Measurements from ENCODE around the gene ECSCR. TPM values are rescaled to one million over a fixed set of nuclear protein-coding genes. Genes with fewer than 3 reads are reported as not detected.

Gene ECSCR
- total RNA-seq, 2 experiments from 2014 or later, result 0.28 to 0.29 TPM

- no peak for ATAC-seq
These were observed 36.2 kb downstream of the ECSCR start for GRCh38 chr5:139426203-139426885.

DNA sequence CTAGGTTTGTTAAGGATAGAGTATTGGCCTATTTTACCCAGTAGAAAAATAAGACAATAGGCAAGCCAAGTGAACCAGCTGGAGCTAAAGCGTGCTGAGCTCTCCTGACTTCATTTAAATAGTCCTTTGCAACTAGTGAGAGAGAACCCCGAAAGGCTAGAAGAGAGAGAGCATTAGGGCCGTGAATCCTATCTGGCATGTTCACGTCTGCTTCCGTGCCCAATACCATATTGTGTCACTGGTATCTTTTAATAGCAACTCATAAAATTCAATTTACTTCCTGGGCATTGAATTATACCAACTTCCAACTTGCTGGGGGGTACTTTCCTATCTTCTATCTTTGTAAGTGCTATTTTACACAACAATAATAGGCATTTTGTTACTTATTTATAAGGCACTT lies 37.0 kb downstream of the ECSCR start:
- peaks cover 16% of the 10 kb centered on the region for H3K4me1 Mint-ChIP-seq
- H3K36me3 Mint-ChIP-seq, result peaks cover 19% of the 10 kb centered on the region
- H3K9me3 Mint-ChIP-seq (ENCODE audit: low read depth), result no peaks in the 10 kb centered on the region
- ATAC-seq, result no peak
- H3K4me3 Mint-ChIP-seq, result no peak overlapping the region
- H3K27me3 Mint-ChIP-seq, result no peaks in the 10 kb centered on the region
- H3K27ac Mint-ChIP-seq, result no peak overlapping the region
- CTCF ChIA-PET, result interaction anchor here (1.1 to 11.8 kb wide), 5 partner anchors 10 to 265 kb away, joined by 3 to 423 read pairs (median 9); partner anchors contain the start of gene DNAJC18
- no peak for DNase-seq

More at GRCh38 chr5:139426203-139426885, 36.2 kb downstream of the ECSCR start:
- no peak for DNase-seq
- Mint-ChIP-seq H3K36me3 (peaks cover 19% of the 10 kb centered on the region), H3K4me1 (peaks cover 11% of the 10 kb centered on the region), H3K27ac (no peak overlapping the region), H3K9me3 (ENCODE audit: low read depth) (no peaks in the 10 kb centered on the region), H3K4me3 (no peak overlapping the region), H3K27me3 (no peaks in the 10 kb centered on the region)
- CTCF ChIA-PET, result interaction anchor here (2.2 to 11.8 kb wide), 4 partner anchors 10 to 149 kb away, joined by 6 to 423 read pairs (median 44); partner anchors contain the start of gene DNAJC18

DNA sequence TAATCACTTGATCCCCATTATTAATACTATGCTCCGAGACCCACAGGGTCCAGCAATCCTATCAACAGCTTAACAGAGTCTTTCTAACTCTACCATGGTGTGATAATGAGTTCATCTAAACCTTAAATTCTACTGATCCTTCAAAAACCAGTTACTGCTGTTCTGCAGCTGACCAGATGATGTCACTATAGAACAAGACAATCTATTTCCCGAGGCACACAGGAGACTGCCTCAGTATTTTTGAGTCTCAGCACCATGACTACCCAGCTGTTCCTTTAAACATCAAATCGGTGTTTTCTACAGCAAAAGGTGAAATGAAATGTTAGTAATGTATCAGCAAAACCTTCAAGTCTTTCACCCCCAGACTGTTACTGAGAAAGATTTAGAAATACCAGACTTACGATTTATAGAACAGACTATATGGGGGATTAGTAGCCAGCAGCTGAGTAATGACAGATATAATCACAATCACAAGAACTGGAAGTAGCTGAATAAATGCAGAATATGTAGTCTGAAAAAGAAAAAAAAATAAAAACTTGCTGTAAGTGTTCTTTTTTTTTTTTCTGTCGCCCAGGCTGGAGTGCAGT lies 40.1 kb downstream of the ECSCR start:
- Mint-ChIP-seq H3K4me3 (no peak overlapping the region), H3K9me3 (ENCODE audit: low read depth) (no peaks in the 10 kb centered on the region), H3K27me3 (no peaks in the 10 kb centered on the region), H3K36me3 (peaks cover 15% of the 10 kb centered on the region), H3K4me1 (peaks cover 25% of the 10 kb centered on the region), H3K27ac (peak overlapping the region; percentile 64)
- DNase-seq (peak; percentile 73), ATAC-seq (peak; percentile 92)
- CTCF ChIA-PET, result interaction anchor here (0.6 to 11.8 kb wide), 41 partner anchors 8 to 345 kb away, joined by 3 to 423 read pairs (median 5); partner anchors contain the start of genes CXXC5, DNAJC18, MZB1 and SPATA24

DNA sequence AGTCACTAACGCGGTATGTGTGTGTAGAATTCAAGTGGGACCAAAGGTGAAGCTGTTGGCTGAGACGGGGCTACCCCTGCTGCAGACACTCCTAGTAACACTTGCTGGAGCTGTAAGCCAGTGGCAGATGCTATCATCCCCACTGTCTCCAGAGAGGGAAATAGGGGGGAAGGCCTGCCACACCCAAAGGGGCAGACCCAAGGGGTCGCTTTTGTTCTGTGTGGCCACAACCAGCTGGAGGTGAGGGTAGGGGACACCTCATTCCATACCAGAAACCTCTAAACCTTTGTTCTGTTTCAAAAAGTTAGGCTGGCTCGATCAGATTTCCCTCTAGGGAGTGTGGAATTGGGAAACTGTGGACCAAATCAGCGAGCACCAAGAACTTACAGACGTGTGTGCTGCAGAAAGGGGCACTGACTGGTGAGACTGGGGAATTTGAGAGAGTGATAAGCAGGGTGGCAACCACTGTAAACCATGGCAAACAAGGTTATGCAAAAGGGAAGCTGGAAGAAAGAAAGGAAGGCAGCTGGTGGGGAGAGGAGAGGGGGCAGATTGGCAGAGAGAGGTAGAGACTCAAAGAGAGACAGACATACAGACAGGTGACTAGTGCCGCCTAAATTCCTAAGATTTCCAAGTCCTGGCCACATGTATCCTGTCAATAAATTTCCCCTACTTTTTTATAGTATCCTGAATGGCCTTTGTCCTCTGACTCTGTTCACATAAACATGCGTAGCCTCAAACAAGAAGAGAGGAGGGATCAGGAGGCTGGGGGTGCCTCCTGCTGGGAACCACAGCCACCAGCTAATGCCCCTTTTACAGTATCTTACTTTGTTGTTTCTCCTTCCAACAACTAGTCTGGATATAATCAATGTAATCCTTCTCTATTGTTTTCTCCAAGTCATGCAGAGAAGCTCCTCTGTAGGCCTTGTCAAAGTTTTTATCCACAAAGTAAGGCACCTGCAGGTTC lies 43.0 kb downstream of the ECSCR start:
- DNase-seq (no peak), ATAC-seq (no peak)
- Mint-ChIP-seq H3K27ac (peak overlapping the region; percentile 5), H3K4me1 (peaks cover 53% of the 10 kb centered on the region), H3K9me3 (ENCODE audit: low read depth) (no peaks in the 10 kb centered on the region), H3K4me3 (no peak overlapping the region), H3K36me3 (peaks cover 10% of the 10 kb centered on the region), H3K27me3 (no peaks in the 10 kb centered on the region)
- CTCF ChIA-PET, result interaction anchor here (0.9 to 11.8 kb wide), 12 partner anchors 10 to 346 kb away, joined by 3 to 423 read pairs (median 9); partner anchors contain the start of genes DNAJC18 and SPATA24

- Mint-ChIP-seq H3K36me3 (peaks cover 13% of the 10 kb centered on the region), H3K27me3 (no peaks in the 10 kb centered on the region), H3K4me1 (peaks cover 60% of the 10 kb centered on the region), H3K4me3 (no peak overlapping the region), H3K9me3 (ENCODE audit: low read depth) (no peaks in the 10 kb centered on the region), H3K27ac (no peak overlapping the region)
- no peak for DNase-seq
- CTCF ChIA-PET, result interaction anchor here (2.2 to 11.8 kb wide), 4 partner anchors 9 to 217 kb away, joined by 5 to 423 read pairs (median 14); partner anchors contain the start of gene SPATA24
- ATAC-seq, result no peak
These were observed 43.8 kb downstream of the ECSCR start for GRCh38 chr5:139418793-139419192.

- ATAC-seq (no peak), DNase-seq (no peak)
- H3K27ac Mint-ChIP-seq, result peak overlapping the region; percentile 89
- no peaks in the 10 kb centered on the region for H3K27me3 Mint-ChIP-seq
- H3K4me1 Mint-ChIP-seq, result peaks cover 70% of the 10 kb centered on the region
- CTCF ChIA-PET, result interaction anchor here (0.7 to 11.8 kb wide), 7 partner anchors 10 to 219 kb away, joined by 3 to 423 read pairs (median 4); partner anchors contain the start of gene SPATA24
- no peaks in the 10 kb centered on the region for H3K9me3 Mint-ChIP-seq (ENCODE audit: low read depth)
- H3K36me3 Mint-ChIP-seq, result peaks cover 13% of the 10 kb centered on the region
- no peak overlapping the region for H3K4me3 Mint-ChIP-seq
These were observed 45.3 kb downstream of the ECSCR start for GRCh38 chr5:139417214-139417613.

GRCh38 chr5:139416651-139417050 lies 45.9 kb downstream of the ECSCR start:
- no peak for DNase-seq
- H3K9me3 Mint-ChIP-seq (ENCODE audit: low read depth), result no peaks in the 10 kb centered on the region
- no peak overlapping the region for H3K4me3 Mint-ChIP-seq
- CTCF ChIA-PET, result interaction anchor here (1.2 to 11.8 kb wide), 3 partner anchors 14 to 101 kb away, joined by 7 to 423 read pairs (median 23); partner anchors contain the start of gene SPATA24
- no peak for ATAC-seq
- H3K27me3 Mint-ChIP-seq, result no peaks in the 10 kb centered on the region
- H3K4me1 Mint-ChIP-seq, result peaks cover 69% of the 10 kb centered on the region
- peak overlapping the region; percentile 89 for H3K27ac Mint-ChIP-seq
- H3K36me3 Mint-ChIP-seq, result peaks cover 13% of the 10 kb centered on the region

- Mint-ChIP-seq H3K27ac (peak overlapping the region; percentile 89), H3K27me3 (no peaks in the 10 kb centered on the region), H3K4me3 (peak overlapping the region; percentile 12), H3K9me3 (ENCODE audit: low read depth) (no peaks in the 10 kb centered on the region), H3K4me1 (peaks cover 68% of the 10 kb centered on the region), H3K36me3 (peaks cover 17% of the 10 kb centered on the region)
- DNase-seq (no peak), ATAC-seq (peak; percentile 38)
- CTCF ChIA-PET, result interaction anchor here (0.6 to 11.8 kb wide), 6 partner anchors 14 to 101 kb away, joined by 4 to 423 read pairs (median 6); partner anchors contain the start of genes DNAJC18 and SPATA24
These were observed 46.7 kb downstream of the ECSCR start for GRCh38 chr5:139415869-139416268.

GRCh38 chr5:139415221-139415861 lies 47.2 kb downstream of the ECSCR start:
- Mint-ChIP-seq H3K27me3 (no peaks in the 10 kb centered on the region), H3K9me3 (ENCODE audit: low read depth) (no peaks in the 10 kb centered on the region), H3K27ac (peak overlapping the region; percentile 89), H3K36me3 (peaks cover 17% of the 10 kb centered on the region), H3K4me3 (peak overlapping the region; percentile 12), H3K4me1 (peaks cover 64% of the 10 kb centered on the region)
- CTCF ChIA-PET, result interaction anchor here (0.6 to 11.8 kb wide), 7 partner anchors 13 to 102 kb away, joined by 3 to 423 read pairs (median 6); partner anchors contain the start of genes DNAJC18 and SPATA24
- peak; percentile 79 for ATAC-seq
- peak; percentile 66 for DNase-seq

- no peak for DNase-seq
- Mint-ChIP-seq H3K4me3 (peak overlapping the region; percentile 24), H3K9me3 (ENCODE audit: low read depth) (no peaks in the 10 kb centered on the region), H3K27me3 (no peaks in the 10 kb centered on the region), H3K4me1 (peaks cover 61% of the 10 kb centered on the region), H3K36me3 (peaks cover 17% of the 10 kb centered on the region), H3K27ac (peak overlapping the region; percentile 89)
- CTCF ChIA-PET, result interaction anchor here (0.6 to 3.5 kb wide), 9 partner anchors 8 to 219 kb away, joined by 3 to 23 read pairs (median 4); partner anchors contain the start of genes DNAJC18 and SPATA24
- no peak for ATAC-seq
These were observed 47.9 kb downstream of the ECSCR start for GRCh38 chr5:139414581-139415130.

DNA sequence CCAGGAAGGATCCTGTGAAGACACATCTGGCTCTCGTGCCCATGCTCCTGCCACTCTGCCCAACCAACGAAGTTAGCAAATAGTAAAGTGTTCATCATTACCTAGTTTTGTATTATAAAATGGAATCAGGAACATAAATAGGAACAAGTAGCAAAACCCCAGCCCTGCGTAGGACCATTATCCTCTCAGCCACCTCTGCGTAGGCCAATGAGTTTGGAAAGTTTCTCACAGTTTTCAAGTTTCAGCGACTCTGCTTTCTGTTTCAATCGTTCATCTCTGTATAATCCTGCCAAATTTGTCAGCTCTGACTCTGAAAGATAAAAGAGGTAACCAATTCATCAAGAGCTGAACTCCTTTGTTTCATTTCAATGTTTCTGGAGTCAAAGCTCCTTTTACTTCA lies 48.6 kb downstream of the ECSCR start:
- no peaks in the 10 kb centered on the region for H3K27me3 Mint-ChIP-seq
- H3K9me3 Mint-ChIP-seq (ENCODE audit: low read depth), result no peaks in the 10 kb centered on the region
- peak overlapping the region; percentile 89 for H3K27ac Mint-ChIP-seq
- peaks cover 17% of the 10 kb centered on the region for H3K36me3 Mint-ChIP-seq
- CTCF ChIA-PET, result interaction anchor here (0.6 to 3.5 kb wide), 7 partner anchors 8 to 220 kb away, joined by 3 to 23 read pairs (median 4); partner anchors contain the start of gene SPATA24
- no peak for ATAC-seq
- H3K4me1 Mint-ChIP-seq, result peaks cover 63% of the 10 kb centered on the region
- no peak for DNase-seq
- H3K4me3 Mint-ChIP-seq, result peak overlapping the region; percentile 24

DNA sequence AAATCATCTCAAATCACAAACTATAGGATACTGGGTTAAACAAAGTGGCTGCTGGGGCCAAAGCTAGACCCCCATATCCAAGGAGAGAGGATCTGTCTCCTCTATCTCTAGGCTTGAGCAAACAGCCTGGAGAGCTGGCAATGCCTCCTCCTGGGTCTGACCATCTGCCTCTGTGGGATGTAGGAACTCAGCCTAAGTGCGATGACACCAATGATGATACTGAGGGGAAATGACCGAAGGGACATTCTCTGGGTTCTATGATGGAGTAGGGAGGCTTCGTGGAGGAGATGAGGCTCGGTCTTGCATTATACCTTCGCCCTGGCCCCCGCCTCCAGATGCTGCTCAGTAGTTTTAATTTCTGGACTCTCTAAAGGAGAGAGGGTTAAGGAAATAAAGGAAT lies 49.4 kb downstream of the ECSCR start:
- ATAC-seq (no peak), DNase-seq (no peak)
- Mint-ChIP-seq H3K27me3 (no peaks in the 10 kb centered on the region), H3K9me3 (ENCODE audit: low read depth) (no peaks in the 10 kb centered on the region), H3K27ac (no peak overlapping the region), H3K4me3 (no peak overlapping the region), H3K4me1 (peaks cover 55% of the 10 kb centered on the region), H3K36me3 (peaks cover 12% of the 10 kb centered on the region)
- CTCF ChIA-PET, result interaction anchor here (1.4 kb wide), 1 partner anchor 9 kb away, joined by 3 read pairs; no protein-coding TSS in a partner anchor
